Measurements from ENCODE around the gene TMEM165.
A peak's percentile ranks its signal among the peaks of the same experiment; 100 is the strongest.

TMEM165 gene

GRCh38 chr4:55406545-55406944, 10.8 kb downstream of the TMEM165 start:
- no peaks in the 10 kb centered on the region for H3K9me3 Mint-ChIP-seq
- no peak overlapping the region for H3K4me3 Mint-ChIP-seq
- peaks cover 24% of the 10 kb centered on the region for H3K4me1 Mint-ChIP-seq (ENCODE audit: low read depth)
- no peak for DNase-seq (ENCODE audit: low spot score)
- H3K27ac Mint-ChIP-seq = no peak overlapping the region
- H3K27me3 Mint-ChIP-seq (ENCODE audit: low read depth) = no peaks in the 10 kb centered on the region
- peaks cover 38% of the 10 kb centered on the region for H3K36me3 Mint-ChIP-seq (ENCODE audit: low read depth)

GRCh38 chr4:55407119-55407518, 11.4 kb downstream of the TMEM165 start:
- DNase-seq (ENCODE audit: low spot score) = no peak
- H3K27me3 Mint-ChIP-seq (ENCODE audit: low read depth) = no peaks in the 10 kb centered on the region
- H3K36me3 Mint-ChIP-seq (ENCODE audit: low read depth) = peaks cover 42% of the 10 kb centered on the region
- H3K27ac Mint-ChIP-seq = no peak overlapping the region
- peaks cover 26% of the 10 kb centered on the region for H3K4me1 Mint-ChIP-seq (ENCODE audit: low read depth)
- H3K9me3 Mint-ChIP-seq = no peaks in the 10 kb centered on the region
- no peak overlapping the region for H3K4me3 Mint-ChIP-seq

GRCh38 chr4:55407764-55408163, 12.0 kb downstream of the TMEM165 start:
- H3K4me3 Mint-ChIP-seq = no peak overlapping the region
- H3K27me3 Mint-ChIP-seq (ENCODE audit: low read depth) = no peaks in the 10 kb centered on the region
- no peak overlapping the region for H3K27ac Mint-ChIP-seq
- H3K9me3 Mint-ChIP-seq = no peaks in the 10 kb centered on the region
- no peak for DNase-seq (ENCODE audit: low spot score)
- peaks cover 26% of the 10 kb centered on the region for H3K4me1 Mint-ChIP-seq (ENCODE audit: low read depth)
- H3K36me3 Mint-ChIP-seq (ENCODE audit: low read depth) = peaks cover 42% of the 10 kb centered on the region

GRCh38 chr4:55409468-55410171, 13.9 kb downstream of the TMEM165 start:
- Mint-ChIP-seq H3K27ac (no peak overlapping the region), H3K9me3 (no peaks in the 10 kb centered on the region), H3K4me3 (no peak overlapping the region), H3K36me3 (ENCODE audit: low read depth) (peaks cover 32% of the 10 kb centered on the region), H3K27me3 (ENCODE audit: low read depth) (no peaks in the 10 kb centered on the region), H3K4me1 (ENCODE audit: low read depth) (peaks cover 23% of the 10 kb centered on the region)
- DNase-seq (ENCODE audit: low spot score) = no peak

- Mint-ChIP-seq H3K9me3 (no peaks in the 10 kb centered on the region), H3K4me3 (no peak overlapping the region), H3K27me3 (ENCODE audit: low read depth) (no peaks in the 10 kb centered on the region), H3K4me1 (ENCODE audit: low read depth) (peaks cover 20% of the 10 kb centered on the region), H3K36me3 (ENCODE audit: low read depth) (peaks cover 27% of the 10 kb centered on the region), H3K27ac (no peak overlapping the region)
- DNase-seq (ENCODE audit: low spot score) = no peak
Observed at GRCh38 chr4:55410431-55410830, 14.7 kb downstream of the TMEM165 start.

GRCh38 chr4:55411621-55412020, 15.9 kb downstream of the TMEM165 start:
- Mint-ChIP-seq H3K9me3 (no peaks in the 10 kb centered on the region), H3K36me3 (ENCODE audit: low read depth) (peaks cover 19% of the 10 kb centered on the region), H3K4me1 (ENCODE audit: low read depth) (peaks cover 17% of the 10 kb centered on the region), H3K27me3 (ENCODE audit: low read depth) (no peaks in the 10 kb centered on the region), H3K4me3 (no peak overlapping the region), H3K27ac (no peak overlapping the region)
- no peak for DNase-seq (ENCODE audit: low spot score)

GRCh38 chr4:55416176-55416575, 20.4 kb downstream of the TMEM165 start:
- H3K36me3 Mint-ChIP-seq (ENCODE audit: low read depth) = peaks cover 33% of the 10 kb centered on the region
- no peak overlapping the region for H3K4me3 Mint-ChIP-seq
- no peaks in the 10 kb centered on the region for H3K27me3 Mint-ChIP-seq (ENCODE audit: low read depth)
- H3K4me1 Mint-ChIP-seq (ENCODE audit: low read depth) = peaks cover 7% of the 10 kb centered on the region
- H3K9me3 Mint-ChIP-seq = no peaks in the 10 kb centered on the region
- H3K27ac Mint-ChIP-seq = no peak overlapping the region
- DNase-seq (ENCODE audit: low spot score) = no peak

GRCh38 chr4:55424791-55425190, 29.0 kb downstream of the TMEM165 start:
- Mint-ChIP-seq H3K27ac (no peak overlapping the region), H3K27me3 (ENCODE audit: low read depth) (no peaks in the 10 kb centered on the region), H3K4me3 (no peak overlapping the region), H3K9me3 (no peaks in the 10 kb centered on the region), H3K36me3 (ENCODE audit: low read depth) (peaks cover 53% of the 10 kb centered on the region), H3K4me1 (ENCODE audit: low read depth) (peaks cover 2% of the 10 kb centered on the region)
- DNase-seq (ENCODE audit: low spot score) = no peak

GRCh38 chr4:55431710-55432336, 36.1 kb downstream of the TMEM165 start:
- Mint-ChIP-seq H3K27me3 (ENCODE audit: low read depth) (no peaks in the 10 kb centered on the region), H3K4me3 (no peak overlapping the region), H3K36me3 (ENCODE audit: low read depth) (peaks cover 37% of the 10 kb centered on the region), H3K9me3 (no peaks in the 10 kb centered on the region), H3K27ac (no peak overlapping the region), H3K4me1 (ENCODE audit: low read depth) (peaks cover 12% of the 10 kb centered on the region)
- DNase-seq (ENCODE audit: low spot score) = no peak

GRCh38 chr4:55435141-55435841, 39.5 kb downstream of the TMEM165 start:
- no peak overlapping the region for H3K4me3 Mint-ChIP-seq
- H3K36me3 Mint-ChIP-seq (ENCODE audit: low read depth) = peaks cover 43% of the 10 kb centered on the region
- no peak overlapping the region for H3K27ac Mint-ChIP-seq
- DNase-seq (ENCODE audit: low spot score) = peak; percentile 29
- H3K4me1 Mint-ChIP-seq (ENCODE audit: low read depth) = peaks cover 12% of the 10 kb centered on the region
- no peaks in the 10 kb centered on the region for H3K27me3 Mint-ChIP-seq (ENCODE audit: low read depth)
- H3K9me3 Mint-ChIP-seq = no peaks in the 10 kb centered on the region

- no peak for DNase-seq (ENCODE audit: low spot score)
- no peak overlapping the region for H3K27ac Mint-ChIP-seq
- no peaks in the 10 kb centered on the region for H3K27me3 Mint-ChIP-seq (ENCODE audit: low read depth)
Observed at GRCh38 chr4:55437356-55437796, 41.6 kb downstream of the TMEM165 start.

GRCh38 chr4:55437823-55438222, 42.1 kb downstream of the TMEM165 start:
- Mint-ChIP-seq H3K9me3 (no peaks in the 10 kb centered on the region), H3K4me3 (no peak overlapping the region), H3K4me1 (ENCODE audit: low read depth) (peaks cover 16% of the 10 kb centered on the region), H3K36me3 (ENCODE audit: low read depth) (peaks cover 50% of the 10 kb centered on the region), H3K27me3 (ENCODE audit: low read depth) (no peaks in the 10 kb centered on the region), H3K27ac (no peak overlapping the region)
- no peak for DNase-seq (ENCODE audit: low spot score)

More at GRCh38 chr4:55437356-55437796, 41.6 kb downstream of the TMEM165 start:
- Mint-ChIP-seq H3K4me3 (no peak overlapping the region), H3K4me1 (ENCODE audit: low read depth) (peaks cover 14% of the 10 kb centered on the region), H3K36me3 (ENCODE audit: low read depth) (peaks cover 49% of the 10 kb centered on the region), H3K9me3 (no peaks in the 10 kb centered on the region)

GRCh38 chr4:55438314-55438713, 42.6 kb downstream of the TMEM165 start:
- Mint-ChIP-seq H3K4me3 (no peak overlapping the region), H3K9me3 (no peaks in the 10 kb centered on the region), H3K36me3 (ENCODE audit: low read depth) (peaks cover 47% of the 10 kb centered on the region), H3K4me1 (ENCODE audit: low read depth) (peaks cover 16% of the 10 kb centered on the region), H3K27me3 (ENCODE audit: low read depth) (no peaks in the 10 kb centered on the region), H3K27ac (no peak overlapping the region)
- DNase-seq (ENCODE audit: low spot score) = no peak

- Mint-ChIP-seq H3K9me3 (no peaks in the 10 kb centered on the region), H3K27ac (no peak overlapping the region), H3K36me3 (ENCODE audit: low read depth) (peaks cover 47% of the 10 kb centered on the region), H3K4me3 (no peak overlapping the region), H3K27me3 (ENCODE audit: low read depth) (no peaks in the 10 kb centered on the region), H3K4me1 (ENCODE audit: low read depth) (peaks cover 16% of the 10 kb centered on the region)
- DNase-seq (ENCODE audit: low spot score) = no peak
Observed at GRCh38 chr4:55439023-55439422, 43.3 kb downstream of the TMEM165 start.
